DMS 273 (cell line): ENCODE data around the gene TRPV4.

Experiments
- DNase-seq: peaks from one replicate; lab custom pipeline; 2025; ENCODE audit not compliant: unreplicated experiment; lab: John Stamatoyannopoulos, UW

The TRPV4 gene

DNA sequence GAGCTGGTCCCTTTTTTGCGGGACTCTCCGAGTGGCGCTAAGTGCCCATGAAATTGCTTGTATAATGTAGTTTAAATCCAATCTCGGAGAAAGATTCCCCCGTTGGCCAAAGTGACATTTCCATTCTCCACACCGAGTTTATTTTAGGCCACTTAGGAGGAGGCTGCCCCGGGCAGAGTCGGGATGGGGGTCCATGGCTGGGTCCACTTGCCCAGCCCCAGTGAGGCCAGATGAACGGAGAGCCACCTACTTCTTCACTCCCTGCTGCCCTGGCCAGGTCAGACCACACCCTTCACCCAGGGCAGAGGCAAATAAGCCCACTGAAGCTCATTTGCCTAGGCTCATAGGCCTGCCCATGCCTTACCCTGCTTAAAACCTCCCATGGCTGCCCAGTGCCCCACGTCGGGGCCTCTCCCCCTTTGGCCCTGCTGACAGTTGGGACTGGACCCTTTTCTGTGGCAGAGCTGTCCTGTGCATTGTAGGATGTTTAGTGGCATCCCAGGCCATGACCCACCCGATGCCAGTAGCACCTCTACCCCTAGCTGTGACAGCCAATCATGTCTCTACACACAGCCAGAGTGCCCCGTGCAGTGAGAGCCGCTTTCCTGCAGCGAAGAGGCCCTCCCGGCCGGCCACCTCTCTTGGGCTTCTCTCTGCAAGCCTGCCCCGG, 68.3 kb downstream of the TRPV4 start:
- DNase-seq: no peak

DNA sequence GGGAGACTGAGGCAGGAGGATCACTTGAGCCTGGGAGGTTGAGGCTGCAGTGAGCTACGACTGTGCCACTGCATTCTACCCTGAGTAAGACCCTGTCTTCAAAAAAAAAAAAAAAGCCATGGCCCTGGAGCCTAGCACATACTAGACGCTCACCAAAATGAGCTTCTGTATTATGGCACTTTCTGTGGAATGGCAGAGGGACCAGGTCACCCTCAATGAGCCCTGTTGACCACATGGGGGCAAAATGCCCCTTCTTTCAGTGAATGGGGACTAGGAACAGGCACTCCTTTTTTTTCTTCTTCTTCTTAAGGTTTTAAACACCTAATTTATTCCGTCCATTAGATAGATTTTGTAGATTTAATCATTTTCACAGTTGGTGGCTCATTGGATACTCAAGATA, 69.1 kb downstream of the TRPV4 start:
- DNase-seq: peak; percentile 38

- DNase-seq: no peak
These were observed 69.9 kb downstream of the TRPV4 start for GRCh38 chr12:109763201-109763841.

DNA sequence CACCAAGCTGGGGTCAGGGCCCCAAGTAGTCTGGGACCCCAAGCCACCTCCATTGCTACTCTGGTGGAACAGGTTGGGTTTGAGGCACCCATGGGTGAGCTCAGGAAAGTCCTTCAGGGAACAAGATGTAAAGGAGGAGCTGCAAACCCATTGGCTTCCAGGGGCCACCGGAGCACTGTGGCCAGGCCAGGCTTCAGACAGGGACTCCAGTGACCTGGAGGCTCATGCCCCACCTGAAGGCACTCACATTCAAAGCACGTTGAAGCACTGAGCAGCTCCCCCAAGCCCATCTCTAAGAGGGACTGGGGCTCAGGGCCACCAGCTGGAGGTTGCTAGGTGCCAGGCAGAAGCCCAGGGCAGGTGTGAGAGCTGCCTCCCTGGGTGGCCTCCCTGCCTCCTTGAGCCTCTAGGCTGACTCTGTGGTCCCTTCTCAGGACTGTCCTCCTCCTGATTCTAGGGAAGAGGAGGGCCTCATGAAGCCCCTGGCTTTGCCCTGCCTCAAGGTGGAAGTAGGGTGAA, 70.5 kb downstream of the TRPV4 start:
- no peak for DNase-seq

DNA sequence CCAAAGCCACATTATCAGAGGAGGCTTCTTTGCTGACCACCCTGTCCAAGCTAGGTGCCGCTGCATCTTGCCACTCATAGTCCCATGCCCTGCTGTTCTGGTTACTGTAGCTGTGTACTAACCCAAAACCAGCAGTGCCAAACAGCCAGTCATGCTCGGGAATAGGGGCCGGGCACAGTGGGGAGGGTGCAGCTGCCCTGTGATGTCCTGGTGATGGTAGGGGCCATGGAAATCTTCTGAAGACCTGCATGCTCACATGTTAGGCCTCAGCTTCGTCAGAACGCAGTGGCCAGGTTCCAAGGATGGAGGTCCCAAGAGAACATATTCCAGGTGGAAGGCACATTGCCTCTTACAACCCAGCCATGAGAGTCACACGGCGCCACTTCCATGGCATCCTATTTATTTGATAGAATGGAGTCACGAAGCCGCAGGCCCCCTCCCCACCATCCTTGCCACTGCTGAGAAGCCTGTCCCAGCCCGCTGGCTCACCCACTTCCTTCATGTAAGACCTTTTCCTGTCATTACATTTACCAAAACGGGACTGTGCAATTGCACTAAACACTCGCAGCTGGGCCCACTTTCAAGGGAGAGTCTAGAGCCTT, 71.0 kb downstream of the TRPV4 start:
- DNase-seq: no peak

- DNase-seq: peak; percentile 44
These were observed 72.0 kb downstream of the TRPV4 start for GRCh38 chr12:109760930-109761921.

GRCh38 chr12:109760031-109760929, 72.9 kb downstream of the TRPV4 start:
- peak; percentile 78 for DNase-seq

DNA sequence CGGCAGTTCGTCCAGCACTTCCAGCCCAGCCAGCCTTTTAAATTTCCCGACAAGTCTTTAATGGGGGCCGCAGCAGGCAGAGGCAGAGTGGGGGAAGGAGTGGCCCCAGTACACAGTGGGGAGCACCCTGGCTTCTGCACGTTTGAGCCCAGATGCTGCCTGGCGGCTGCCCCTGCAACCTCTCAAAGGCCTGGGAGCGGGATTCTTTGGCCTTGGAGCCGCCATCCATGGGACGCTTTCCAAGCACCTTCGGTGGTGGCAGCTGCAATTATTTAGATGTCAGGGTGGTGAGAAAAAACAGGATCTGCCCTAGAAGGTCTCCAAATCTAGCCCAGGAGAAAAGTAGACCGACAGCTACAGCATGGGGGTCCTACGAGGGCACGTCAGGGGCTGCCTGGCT, 73.6 kb downstream of the TRPV4 start:
- DNase-seq: peak; percentile 21

- DNase-seq: no peak
These were observed 74.5 kb downstream of the TRPV4 start for GRCh38 chr12:109758426-109759420.

DNA sequence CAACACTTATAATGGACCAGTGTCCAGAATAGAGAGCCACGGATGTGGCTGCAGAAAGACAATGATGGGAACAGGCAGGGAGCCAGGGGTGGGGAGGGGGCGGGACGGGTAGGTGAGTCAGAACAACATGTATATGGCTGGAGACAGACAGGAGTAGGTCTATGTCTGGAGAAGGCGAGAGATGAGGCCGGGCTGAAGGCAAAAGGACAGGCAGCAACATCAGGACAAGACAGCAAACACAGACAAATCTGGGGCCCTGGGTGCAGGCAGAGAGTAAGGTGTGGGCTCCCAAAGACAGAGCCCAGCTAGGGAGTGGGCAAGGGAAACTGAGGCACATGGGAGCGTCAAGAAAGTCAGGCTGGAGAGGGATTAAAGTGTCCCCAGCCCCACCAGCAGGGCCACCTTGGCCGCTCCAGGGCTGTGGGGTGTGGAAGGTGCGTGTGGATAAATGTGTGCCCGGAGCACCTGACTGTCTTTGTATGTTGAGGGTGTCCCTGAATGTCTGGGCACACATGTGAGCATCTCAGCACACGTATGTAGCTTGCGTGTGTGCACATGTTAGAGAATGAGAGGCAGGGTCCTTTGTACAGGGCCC, 75.4 kb downstream of the TRPV4 start:
- DNase-seq: no peak

DNA sequence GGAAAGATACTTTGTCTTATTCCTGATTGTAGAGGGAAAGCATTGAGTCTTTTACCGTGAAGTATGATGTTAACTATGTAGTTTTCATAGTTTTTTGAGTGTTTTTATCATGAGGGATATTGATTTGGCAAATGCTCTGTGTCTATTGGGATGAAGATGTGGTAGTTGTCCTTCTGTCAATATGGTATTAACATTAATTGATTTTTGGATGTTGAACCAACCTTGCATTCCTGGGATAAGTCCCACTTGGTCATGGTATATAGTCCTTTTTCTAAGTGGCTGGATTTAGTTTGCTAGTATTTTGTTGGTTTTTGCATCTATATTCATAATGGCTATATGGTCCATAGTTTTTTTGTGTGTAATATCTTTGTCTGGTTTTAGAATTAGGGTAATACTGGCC, 76.7 kb downstream of the TRPV4 start:
- no peak for DNase-seq

- DNase-seq: no peak
These were observed 79.2 kb downstream of the TRPV4 start for GRCh38 chr12:109753959-109754358.

GRCh38 chr12:109753054-109753401, 80.2 kb downstream of the TRPV4 start:
- DNase-seq: no peak

GRCh38 chr12:109752117-109753053, 80.8 kb downstream of the TRPV4 start:
- DNase-seq: no peak

GRCh38 chr12:109744986-109745942, 87.9 kb downstream of the TRPV4 start:
- no peak for DNase-seq

DNA sequence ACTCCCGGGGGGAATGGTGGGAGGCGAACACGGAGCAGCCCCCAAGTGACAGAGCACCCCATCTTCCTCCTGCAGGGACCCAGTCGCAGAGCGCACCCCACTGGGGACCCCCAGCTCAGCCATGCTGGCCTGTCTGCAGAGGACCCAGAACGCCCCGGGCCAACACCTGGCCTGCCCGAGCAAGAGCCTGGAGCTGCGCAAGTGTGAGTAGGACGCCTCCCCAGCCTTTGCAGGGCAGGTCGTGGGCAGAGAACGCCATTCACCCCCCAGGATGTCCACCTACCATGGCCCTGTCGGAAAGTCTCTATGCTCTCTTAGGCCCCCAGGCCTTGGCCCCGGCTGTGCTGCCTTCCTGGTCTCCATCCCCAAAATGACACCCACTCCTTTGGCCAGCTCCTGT, 89.2 kb downstream of the TRPV4 start:
- DNase-seq: no peak
